Spleen (tissue), 11 donors: Measurements from ENCODE around the gene NPDC1. TPM values are rescaled to one million over a fixed set of nuclear protein-coding genes. Genes with fewer than 3 reads are reported as not detected.

Source experiments
- DNase-seq: peaks from one replicate; pipeline ENCODE4 v3.0.0-alpha.2; 2020
- H3K27ac ChIP-seq, 8 donors: fragments of 200-600 bp; sonication (generic) in 7 of 8; 1 replicate in 4 of 8; 2 replicates in 4 of 8; pipeline versions ENCODE4 v1.5.0 to v1.8.0; 2016 to 2021; ENCODE audit warnings: inconsistent platforms in 4 of 8, mild to moderate bottlenecking in 4 of 8, moderate library complexity in 1 of 8
- H3K27me3 ChIP-seq, 7 donors: fragments of 200-600 bp; sonication (generic) in 6 of 7; replicated peaks in 1 of 7; 1 replicate in 4 of 7; 2 replicates in 3 of 7; pipeline versions ENCODE4 v1.5.0 to v1.8.0; 2016 to 2021; ENCODE audit warnings: inconsistent platforms in 3 of 7, mild to moderate bottlenecking in 1 of 7
- H3K36me3 ChIP-seq, 6 donors: fragments of 200-600 bp; sonication (generic) in 5 of 6; 1 replicate in 4 of 6; 2 replicates in 2 of 6; pipeline versions ENCODE4 v1.5.0 to v1.8.0; 2016 to 2021; ENCODE audit warnings: inconsistent platforms in 2 of 6
- H3K4me1 ChIP-seq, 6 donors: fragments of 200-600 bp; sonication (generic) in 5 of 6; 1 replicate in 3 of 6; 2 replicates in 3 of 6; pipeline versions ENCODE4 v1.5.0 to v1.8.0; 2016 to 2021; ENCODE audit warnings: inconsistent platforms in 3 of 6
- H3K4me3 ChIP-seq, 8 donors: fragments of 200-600 bp; sonication (generic) in 7 of 8; 1 replicate in 4 of 8; 2 replicates in 4 of 8; pipeline versions ENCODE4 v1.5.0 to v1.8.0; 2016 to 2021; ENCODE audit warnings: inconsistent platforms in 4 of 8, mild to moderate bottlenecking in 4 of 8, moderate library complexity in 2 of 8
- H3K9me3 ChIP-seq, 8 donors: fragments of 200-600 bp; sonication (generic) in 7 of 8; 1 replicate in 4 of 8; 2 replicates in 4 of 8; pipeline versions ENCODE4 v1.5.0 to v1.8.0; 2016 to 2021; ENCODE audit warnings: inconsistent platforms in 4 of 8
- POLR2A ChIP-seq, 3 donors: fragments of 450-650 bp; IDR thresholded peaks; one replicate each; pipeline ENCODE4 v1.5.1; 2017; ENCODE audit warnings: antibody characterized with exemption in 3 of 3, mild to moderate bottlenecking in 1 of 3
- POLR2AphosphoS5 ChIP-seq, 3 donors: sonication (generic); formaldehyde crosslinking; IDR thresholded peaks; one replicate each; pipeline ENCODE4 v1.5.1; 2017; ENCODE audit warnings: antibody characterized with exemption in 3 of 3
- WGBS, 5 donors: extraction: QIAGEN DNeasy Blood & Tissue Kit in 3 of 5; methylation state at CpG; one replicate each; pipeline versions ENCODE4 v1.1.5 to v1.1.7; 2013 to 2018; 5-methylcytosine and 5-hydroxymethylcytosine counted together
- intact Hi-C: fragments of 100-400 bp; cut with DNase I; formaldehyde crosslinking; loops from one replicate; pipeline ENCODE4 v1.15.0; 2023; ENCODE audit warnings: low total_unique reads
- polyA plus RNA-seq, 3 donors: library from polyadenylated mRNA; stranded (reverse); fragments of 200-250 nt; gene quantifications; one replicate each; pipeline ENCODE4 v1.2.1, GENCODE V29; 2013
- total RNA-seq, 7 donors: library from RNA; depleted of rRNA in 3 of 7; stranded (reverse); fragments of >200 nt in 3 of 7; fragmentation: NEBNext Ultra II Directional in 4 of 7; extraction: Animal tissue kit (Norgen Biotek cat#: 25700) in 4 of 7; gene quantifications; one replicate each; pipeline versions ENCODE4 v1.1.0 to v1.2.1, GENCODE V29; 2016 to 2021
- TF ChIP-seq, protein P1 (sequence below), 11 experiments: fragments of 200-600 bp in 7 of 11; fragments of 450-650 bp in 4 of 11; sonication (generic) in 4 of 11; IDR thresholded peaks in 8 of 11; conservative IDR thresholded peaks in 3 of 11; 1 replicate in 7 of 11; 2 replicates in 4 of 11; pipeline versions ENCODE4 v1.4.0 to v1.8.0; 2016 to 2021; ENCODE audit warnings: antibody characterized with exemption in 11 of 11, inconsistent platforms in 4 of 11, mild to moderate bottlenecking in 1 of 11
- donor health status: healthy with polysubstance abuse.
- donor health status: DM: no; HTN: no; CAD: no; lungs with moderate emphysema.
- donor health status: DM: no; HTN: no; CAD: no.
- donor health status: Bipolar disorder and iron deficiency.
- donor health status: healthy.
- donor health status: DM: no; HTN: no; CAD: no.
- donor health status: DM: yes; HTN: yes; CAD: no.

NPDC1 gene
- total and polyA plus RNA-seq, 10 donors = 86.3 to 358 (median 132) TPM

DNA sequence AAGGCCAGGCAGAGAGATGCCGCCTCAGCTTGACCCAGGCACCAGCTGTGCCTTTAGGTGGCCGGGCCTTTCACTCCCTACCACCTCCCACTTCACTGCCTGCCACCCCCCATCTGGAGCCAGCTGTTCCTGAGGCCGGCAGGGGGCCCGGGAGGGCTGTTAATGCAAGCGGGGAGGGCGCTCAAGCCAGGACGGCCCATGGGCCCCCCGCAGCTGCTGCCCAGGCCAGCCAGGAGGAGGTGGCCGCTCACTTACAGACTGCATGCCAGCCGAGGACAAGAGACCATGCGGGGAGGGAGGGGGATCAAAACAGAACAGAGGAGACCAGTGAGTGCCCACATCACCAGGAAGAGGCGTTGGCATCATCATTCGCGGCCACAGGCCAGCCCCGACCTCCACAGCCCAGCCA lies 22.4 kb downstream of the NPDC1 start:
- intact Hi-C loops = no loop called here
- H3K27me3 ChIP-seq = no peaks in the 10 kb centered on the region
- no peaks in the 10 kb centered on the region for H3K9me3 ChIP-seq
- DNase-seq = no peak
- H3K4me1 ChIP-seq = peaks cover 9 to 66% (median 41%) of the 10 kb centered on the region in 6 donors
- 74 to 98% (median 79%) methylated on average over 7 to 15 of the region's 15 CpGs for WGBS, 5 donors
- H3K4me3 ChIP-seq = no peak overlapping the region
- peaks cover 0 to 36% (median 3%) of the 10 kb centered on the region in 6 donors for H3K36me3 ChIP-seq
- TF ChIP-seq, protein P1, sequence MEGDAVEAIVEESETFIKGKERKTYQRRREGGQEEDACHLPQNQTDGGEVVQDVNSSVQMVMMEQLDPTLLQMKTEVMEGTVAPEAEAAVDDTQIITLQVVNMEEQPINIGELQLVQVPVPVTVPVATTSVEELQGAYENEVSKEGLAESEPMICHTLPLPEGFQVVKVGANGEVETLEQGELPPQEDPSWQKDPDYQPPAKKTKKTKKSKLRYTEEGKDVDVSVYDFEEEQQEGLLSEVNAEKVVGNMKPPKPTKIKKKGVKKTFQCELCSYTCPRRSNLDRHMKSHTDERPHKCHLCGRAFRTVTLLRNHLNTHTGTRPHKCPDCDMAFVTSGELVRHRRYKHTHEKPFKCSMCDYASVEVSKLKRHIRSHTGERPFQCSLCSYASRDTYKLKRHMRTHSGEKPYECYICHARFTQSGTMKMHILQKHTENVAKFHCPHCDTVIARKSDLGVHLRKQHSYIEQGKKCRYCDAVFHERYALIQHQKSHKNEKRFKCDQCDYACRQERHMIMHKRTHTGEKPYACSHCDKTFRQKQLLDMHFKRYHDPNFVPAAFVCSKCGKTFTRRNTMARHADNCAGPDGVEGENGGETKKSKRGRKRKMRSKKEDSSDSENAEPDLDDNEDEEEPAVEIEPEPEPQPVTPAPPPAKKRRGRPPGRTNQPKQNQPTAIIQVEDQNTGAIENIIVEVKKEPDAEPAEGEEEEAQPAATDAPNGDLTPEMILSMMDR (IDR thresholded peaks at IDR 0.05 in 8 of 11, conservative IDR thresholded peaks at IDR 0.05 in 3 of 11) = no peak
- TF ChIP-seq POLR2A (IDR thresholded peaks at IDR 0.05) = no peak
- TF ChIP-seq POLR2AphosphoS5 (IDR thresholded peaks at IDR 0.05) = no peak
- H3K27ac ChIP-seq = peak overlapping the region in 5 of 8 donors; percentile 39 to 60 (median 43)

GRCh38 chr9:137023157-137023556 lies 22.8 kb downstream of the NPDC1 start:
- intact Hi-C loops = no loop called here
- H3K9me3 ChIP-seq = no peaks in the 10 kb centered on the region
- 64 to 88% (median 75%) methylated on average over 7 of the region's 7 CpGs for WGBS, 5 donors
- no peak overlapping the region for H3K4me3 ChIP-seq
- H3K36me3 ChIP-seq = peaks cover 0 to 38% (median 3%) of the 10 kb centered on the region in 6 donors
- TF ChIP-seq POLR2A (IDR thresholded peaks at IDR 0.05) (no peak), POLR2AphosphoS5 (IDR thresholded peaks at IDR 0.05) (no peak)
- TF ChIP-seq, protein P1 (IDR thresholded peaks at IDR 0.05 in 8 of 11, conservative IDR thresholded peaks at IDR 0.05 in 3 of 11) = no peak
- peaks cover 8 to 63% (median 38%) of the 10 kb centered on the region in 6 donors for H3K4me1 ChIP-seq
- H3K27ac ChIP-seq = peak overlapping the region in 6 of 8 donors; percentile 31 to 60 (median 42)
- DNase-seq = no peak
- no peaks in the 10 kb centered on the region for H3K27me3 ChIP-seq

- DNase-seq = no peak
- H3K9me3 ChIP-seq = no peaks in the 10 kb centered on the region
- intact Hi-C loops = no loop called here
Observed at GRCh38 chr9:137022662-137023008, 23.3 kb downstream of the NPDC1 start.

DNA sequence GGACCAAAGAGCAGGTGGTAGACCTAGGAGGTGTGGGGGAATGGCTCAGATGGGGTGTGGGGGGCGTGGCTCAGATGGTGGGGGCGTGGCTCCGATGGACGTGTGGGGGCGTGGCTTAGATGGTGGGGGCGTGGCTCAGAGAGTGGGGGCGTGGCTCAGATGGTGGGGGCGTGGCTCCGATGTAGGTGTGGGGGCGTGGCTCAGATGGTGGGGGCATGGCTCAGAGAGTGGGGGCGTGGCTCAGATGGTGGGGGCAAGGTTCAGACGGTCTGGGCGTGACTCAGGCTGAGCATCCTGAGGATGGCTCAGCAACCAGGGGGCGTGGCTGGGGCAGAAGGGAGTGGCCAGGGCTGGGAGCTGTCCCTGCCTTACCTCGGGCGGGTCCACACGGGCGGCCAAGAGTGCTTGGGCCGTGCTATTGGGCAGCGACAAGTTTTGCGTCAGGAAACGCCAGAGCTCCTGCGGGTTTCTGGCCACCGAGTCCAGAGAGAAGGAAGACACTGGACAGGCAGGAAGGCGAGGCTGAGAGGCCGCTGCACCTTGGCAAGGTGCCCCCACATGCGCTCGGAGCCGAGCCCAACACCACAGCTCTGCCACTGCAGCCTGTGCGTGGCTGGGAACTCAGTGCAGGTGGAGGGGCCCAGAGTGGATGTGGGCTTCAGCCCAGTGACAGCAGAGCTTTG lies 23.9 kb downstream of the NPDC1 start:
- 51 to 75% (median 57%) methylated on average over 21 to 30 of the region's 30 CpGs for whole genome bisulfite sequencing, 5 donors
- peak; percentile 89 for DNase-seq
- no peak overlapping the region for H3K4me3 ChIP-seq
- peaks cover 4 to 57% (median 33%) of the 10 kb centered on the region in 6 donors for H3K4me1 ChIP-seq
- intact Hi-C loops = no loop called here
- H3K27me3 ChIP-seq = no peaks in the 10 kb centered on the region
- TF ChIP-seq POLR2AphosphoS5 (IDR thresholded peaks at IDR 0.05) (no peak), POLR2A (IDR thresholded peaks at IDR 0.05) (no peak)
- TF ChIP-seq, protein P1 (IDR thresholded peaks at IDR 0.05 in 8 of 11, conservative IDR thresholded peaks at IDR 0.05 in 3 of 11) = no peak
- H3K36me3 ChIP-seq = peaks cover 0 to 48% (median 12%) of the 10 kb centered on the region in 6 donors
- H3K9me3 ChIP-seq = no peaks in the 10 kb centered on the region
- H3K27ac ChIP-seq = peak overlapping the region in 3 of 8 donors; percentile 41 to 60 (median 48)

More at GRCh38 chr9:137022662-137023008, 23.3 kb downstream of the NPDC1 start:
- WGBS, 5 donors = 81 to 90% (median 84%) methylated on average over 15 to 23 of the region's 23 CpGs
- TF ChIP-seq POLR2A (IDR thresholded peaks at IDR 0.05) (no peak), POLR2AphosphoS5 (IDR thresholded peaks at IDR 0.05) (peak in 1 of 3 donors; percentile 20)
- TF ChIP-seq, protein P1 (IDR thresholded peaks at IDR 0.05 in 8 of 11, conservative IDR thresholded peaks at IDR 0.05 in 3 of 11) = no peak
- Histone ChIP-seq H3K27me3 (no peaks in the 10 kb centered on the region), H3K27ac (peak overlapping the region in 5 of 8 donors; percentile 31 to 60 (median 43)), H3K4me3 (no peak overlapping the region), H3K36me3 (peaks cover 0 to 43% (median 7%) of the 10 kb centered on the region in 6 donors), H3K4me1 (peaks cover 8 to 62% (median 38%) of the 10 kb centered on the region in 6 donors)
